ENCODE data around the gene PAK4. TPM values are rescaled to one million over a fixed set of nuclear protein-coding genes. Genes with fewer than 3 reads are reported as not detected.

The PAK4 gene
- total RNA-seq, 1 experiment from 2014 or later: 69.8 TPM

GRCh38 chr19:39223703-39224279 is 98.2 kb downstream of the PAK4 start (continued):
- no peak for TF ChIP-seq HMGXB4 (CRISPR knock-in tag; IDR thresholded peaks at IDR 0.05)
- no peak for TF ChIP-seq ZNF121 (CRISPR knock-in tag; IDR thresholded peaks at IDR 0.05)
- no peak for TF ChIP-seq CTCF (IDR thresholded peaks at IDR 0.05)
- TF ChIP-seq SP1 (CRISPR knock-in tag; conservative IDR thresholded peaks at IDR 0.05): no peak
- TF ChIP-seq ZNF219 (CRISPR knock-in tag; IDR thresholded peaks at IDR 0.05; ENCODE audit: borderline replicate concordance): no peak
- TF ChIP-seq STAT6 (CRISPR knock-in tag; conservative IDR thresholded peaks at IDR 0.05; ENCODE audit: low read depth): no peak
- TF ChIP-seq SOX15 (CRISPR knock-in tag; IDR thresholded peaks at IDR 0.05): no peak

- Mint-ChIP-seq H3K27ac (no peak overlapping the region), H3K9me3 (no peaks in the 10 kb centered on the region), H3K36me3 (no peaks in the 10 kb centered on the region), H3K4me3 (no peak overlapping the region), H3K4me1 (no peaks in the 10 kb centered on the region), H3K27me3 (ENCODE audit: low read depth) (peaks cover 41% of the 10 kb centered on the region)
- ChIA-PET CTCF (interaction anchor here (0.7 to 1.8 kb wide), 5 partner anchors 23 to 103 kb away, joined by 3 to 10 read pairs (median 3); no protein-coding TSS in a partner anchor), POLR2A (no interaction called here)
- ATAC-seq (peak; percentile 39), DNase-seq (ENCODE audit: low spot score) (peak; percentile 26)
- TF ChIP-seq ESRRA (CRISPR knock-in tag; IDR thresholded peaks at IDR 0.05; ENCODE audit: borderline replicate concordance) (no peak), JAZF1 (CRISPR knock-in tag; IDR thresholded peaks at IDR 0.05) (no peak), FOXP1 (CRISPR knock-in tag; IDR thresholded peaks at IDR 0.05; ENCODE audit: borderline replicate concordance) (no peak), OVOL2 (CRISPR knock-in tag; IDR thresholded peaks at IDR 0.05; ENCODE audit: borderline replicate concordance) (no peak), ATF6 (CRISPR knock-in tag; IDR thresholded peaks at IDR 0.05) (no peak), FOXP4 (CRISPR knock-in tag; IDR thresholded peaks at IDR 0.05) (no peak), ZBTB21 (CRISPR knock-in tag; IDR thresholded peaks at IDR 0.05; ENCODE audit: borderline replicate concordance) (no peak), ARID4B (CRISPR knock-in tag; IDR thresholded peaks at IDR 0.05; ENCODE audit: borderline replicate concordance) (no peak), IRF1 (CRISPR knock-in tag; IDR thresholded peaks at IDR 0.05) (no peak), ZNF219 (CRISPR knock-in tag; IDR thresholded peaks at IDR 0.05; ENCODE audit: borderline replicate concordance) (no peak), RELA (CRISPR knock-in tag; IDR thresholded peaks at IDR 0.05; ENCODE audit: borderline replicate concordance) (no peak)
These were observed 99.3 kb downstream of the PAK4 start for GRCh38 chr19:39224910-39225309.
